GM21619 (cell line): ENCODE results near the gene CCDC116.
"Not testable (repeated sequence)": the region's sequence is repeated elsewhere in the genome, so short reads cannot be mapped to it uniquely, and the experiment has no call there.

ENCODE experiments used
- ATAC-seq: cut with Tn5 transposase; IDR thresholded peaks from one replicate; pipeline ENCODE4 v1.9.1; 2021; ENCODE audit not compliant: unreplicated experiment

CCDC116 gene

DNA sequence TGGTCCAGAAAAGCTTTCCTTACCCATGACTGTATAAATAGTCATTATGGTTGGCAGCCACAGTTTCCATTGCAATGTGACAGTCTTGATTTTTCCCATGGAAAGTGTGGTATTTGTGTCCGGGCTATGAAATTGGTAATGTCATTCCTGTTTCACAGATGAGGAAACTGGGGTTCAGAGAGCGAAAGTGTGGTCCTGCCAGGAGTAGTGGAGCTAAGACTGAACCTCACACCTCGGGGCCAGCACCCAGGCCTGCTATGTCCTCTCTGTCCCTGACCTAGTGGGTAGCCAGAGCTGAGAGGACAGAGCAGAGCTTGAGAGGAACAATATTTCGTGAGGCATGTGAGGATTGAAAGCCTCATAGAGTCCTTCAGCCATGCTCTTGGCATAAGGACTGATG is 1.5 kb upstream of the CCDC116 start:
- no peak for ATAC-seq

DNA sequence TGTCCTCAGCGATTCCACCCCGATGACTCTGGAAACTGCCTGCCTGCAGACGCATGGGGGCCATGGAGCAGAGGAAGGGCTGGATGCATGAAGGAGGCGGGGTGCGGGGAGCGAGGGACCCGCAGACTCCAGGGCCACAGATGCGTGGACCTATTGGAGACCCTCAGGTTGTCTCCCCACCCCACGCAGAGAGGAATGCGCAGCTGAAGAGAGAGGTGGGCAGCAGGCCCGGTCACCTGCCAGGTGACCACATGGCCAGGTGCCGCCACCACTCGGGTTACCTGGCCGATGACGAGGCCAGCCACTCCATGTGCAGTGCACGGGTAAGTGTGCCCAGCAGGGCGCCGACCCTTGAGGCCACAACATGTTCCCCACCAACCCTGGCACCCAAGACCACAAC is 371 bp downstream of the CCDC116 start:
- no peak for ATAC-seq

DNA sequence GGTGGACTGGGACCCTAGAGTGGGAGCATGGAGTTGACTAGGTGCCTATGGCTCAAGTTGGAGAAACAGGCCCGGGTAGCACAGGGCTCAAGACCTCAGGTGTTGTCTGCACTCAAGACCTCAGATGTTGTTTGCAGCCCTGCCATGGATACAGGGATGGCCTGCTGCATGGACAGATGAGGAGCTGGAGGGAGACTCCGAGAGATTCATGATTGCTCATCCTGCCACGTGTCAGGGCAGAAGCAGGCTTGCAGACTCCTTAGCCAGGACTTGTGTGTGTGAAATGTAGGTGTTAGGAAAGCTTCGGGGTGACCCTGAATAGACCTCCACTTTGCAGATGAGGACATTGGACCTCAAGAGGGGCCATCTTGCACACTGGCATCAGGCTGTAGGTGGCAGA is 921 bp downstream of the CCDC116 start:
- no peak for ATAC-seq

GRCh38 chr22:21634081-21634480 is 1.5 kb downstream of the CCDC116 start:
- ATAC-seq: no peak

DNA sequence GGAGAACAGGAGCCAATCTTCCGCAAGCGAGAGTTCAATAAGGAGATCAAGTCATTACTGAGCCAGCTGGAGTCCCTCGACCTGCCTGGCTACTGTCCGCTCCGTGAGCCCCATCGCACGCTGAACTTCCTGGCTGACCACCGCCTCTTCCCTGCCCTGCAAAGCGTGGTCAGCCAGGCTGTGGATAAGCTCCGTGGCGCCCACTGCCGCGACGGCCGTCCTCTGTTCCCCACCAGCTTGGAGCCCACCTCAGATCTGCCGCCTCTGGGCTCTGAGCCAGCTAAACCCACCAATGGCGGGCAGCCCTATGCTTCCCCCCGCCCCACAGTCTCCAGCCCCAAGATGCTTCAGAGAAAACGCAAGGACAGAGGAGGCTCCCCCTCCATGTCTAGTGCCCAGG is 2.3 kb downstream of the CCDC116 start:
- ATAC-seq: no peak

- no peak for ATAC-seq
These were observed 3.4 kb downstream of the CCDC116 start for GRCh38 chr22:21635771-21636510.

DNA sequence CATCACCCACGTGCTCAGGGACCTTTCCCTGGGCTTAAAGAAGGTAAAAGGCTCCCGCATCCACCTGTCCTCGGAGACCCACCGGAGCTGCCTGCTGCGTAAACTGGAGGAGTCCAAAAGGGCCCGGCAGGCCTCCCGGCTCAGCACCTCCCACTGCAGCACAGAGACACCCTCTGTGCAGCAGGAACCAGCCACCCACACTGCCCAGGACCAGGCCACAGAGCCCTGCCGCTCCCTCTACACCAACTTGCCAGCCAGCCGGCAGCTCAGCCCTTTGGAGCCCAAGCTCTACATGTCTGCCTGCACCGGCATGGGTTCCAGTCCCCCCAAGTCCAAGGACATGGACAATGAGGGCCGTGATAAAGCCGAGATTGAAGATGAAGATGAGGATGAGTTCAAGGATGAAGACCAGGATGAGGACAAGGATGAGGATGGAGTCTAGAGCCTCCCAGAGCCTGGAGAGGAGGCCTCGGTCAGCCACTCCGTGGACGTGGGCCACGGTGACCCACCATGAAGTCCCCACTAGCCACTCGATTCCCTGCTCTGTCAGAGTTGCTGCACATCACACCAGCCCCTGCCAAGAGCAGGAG is 4.2 kb downstream of the CCDC116 start:
- no peak for ATAC-seq

DNA sequence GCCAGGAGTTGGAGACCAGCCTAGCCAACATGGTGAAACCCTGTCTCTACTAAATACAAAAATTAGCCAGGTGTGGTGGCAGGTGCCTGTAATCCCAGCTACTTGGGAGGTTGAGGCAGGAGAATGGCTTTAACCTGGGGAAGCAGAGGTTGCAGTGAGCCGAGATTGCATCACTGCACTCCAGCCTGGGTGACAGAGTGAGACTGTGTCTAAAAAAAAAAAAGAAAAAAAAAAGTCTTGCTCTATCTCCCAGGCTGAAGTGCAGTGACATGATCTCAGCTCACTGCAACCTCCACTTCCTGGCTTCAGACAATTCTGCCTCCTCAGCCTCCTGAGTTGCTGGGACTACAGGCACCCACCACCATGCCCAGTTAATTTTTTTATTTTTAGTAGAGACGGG is 4.9 kb downstream of the CCDC116 start:
- ATAC-seq: not testable (repeated sequence)

GRCh38 chr22:21639359-21639758 is 6.8 kb downstream of the CCDC116 start:
- ATAC-seq: no peak

DNA sequence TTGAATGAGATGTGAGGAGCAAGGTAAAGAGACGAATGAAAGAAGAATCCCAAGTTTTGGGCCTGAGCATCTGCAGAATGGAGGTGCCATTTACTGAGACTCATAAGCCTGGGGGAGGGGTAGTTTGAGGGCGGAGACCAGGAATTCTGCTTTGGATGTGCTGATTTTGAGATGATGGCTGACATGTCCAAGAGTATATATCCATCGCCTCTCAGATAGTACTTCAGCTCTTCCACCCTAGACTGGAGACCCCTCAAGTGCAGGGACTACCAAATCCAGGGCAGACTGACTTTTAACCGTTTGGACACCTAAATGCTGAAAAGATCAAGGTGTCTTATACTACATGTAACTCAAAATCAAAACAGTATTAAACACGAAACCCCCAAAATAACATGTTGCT is 8.2 kb downstream of the CCDC116 start:
- ATAC-seq: no peak

DNA sequence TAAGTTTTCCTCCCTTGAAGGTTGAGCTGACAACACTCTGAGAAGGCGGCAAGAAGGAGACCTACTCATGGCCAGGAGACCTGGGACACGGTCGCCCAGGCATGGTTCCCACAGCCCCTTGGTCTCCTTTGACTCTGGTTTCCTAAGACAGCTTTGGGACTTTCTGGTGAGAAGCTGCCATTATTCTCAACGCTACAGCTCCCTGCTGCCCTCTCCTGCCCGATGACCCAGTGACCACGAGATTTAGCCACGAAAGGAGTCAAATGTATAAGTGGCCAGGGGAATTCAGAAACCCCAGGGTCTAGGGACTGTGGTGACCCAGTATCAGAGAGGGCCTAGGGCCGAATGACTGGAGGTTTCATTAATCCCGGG is 8.8 kb downstream of the CCDC116 start:
- peak; percentile 9 for ATAC-seq

- peak; percentile 90 for ATAC-seq
These were observed 9.4 kb downstream of the CCDC116 start, which contains the start of gene SDF2L1 for GRCh38 chr22:21641789-21642583. TSS of gene SDF2L1 (plus strand) at chr22:21642302. CDS start at chr22:21642337, 35 bp downstream.

DNA sequence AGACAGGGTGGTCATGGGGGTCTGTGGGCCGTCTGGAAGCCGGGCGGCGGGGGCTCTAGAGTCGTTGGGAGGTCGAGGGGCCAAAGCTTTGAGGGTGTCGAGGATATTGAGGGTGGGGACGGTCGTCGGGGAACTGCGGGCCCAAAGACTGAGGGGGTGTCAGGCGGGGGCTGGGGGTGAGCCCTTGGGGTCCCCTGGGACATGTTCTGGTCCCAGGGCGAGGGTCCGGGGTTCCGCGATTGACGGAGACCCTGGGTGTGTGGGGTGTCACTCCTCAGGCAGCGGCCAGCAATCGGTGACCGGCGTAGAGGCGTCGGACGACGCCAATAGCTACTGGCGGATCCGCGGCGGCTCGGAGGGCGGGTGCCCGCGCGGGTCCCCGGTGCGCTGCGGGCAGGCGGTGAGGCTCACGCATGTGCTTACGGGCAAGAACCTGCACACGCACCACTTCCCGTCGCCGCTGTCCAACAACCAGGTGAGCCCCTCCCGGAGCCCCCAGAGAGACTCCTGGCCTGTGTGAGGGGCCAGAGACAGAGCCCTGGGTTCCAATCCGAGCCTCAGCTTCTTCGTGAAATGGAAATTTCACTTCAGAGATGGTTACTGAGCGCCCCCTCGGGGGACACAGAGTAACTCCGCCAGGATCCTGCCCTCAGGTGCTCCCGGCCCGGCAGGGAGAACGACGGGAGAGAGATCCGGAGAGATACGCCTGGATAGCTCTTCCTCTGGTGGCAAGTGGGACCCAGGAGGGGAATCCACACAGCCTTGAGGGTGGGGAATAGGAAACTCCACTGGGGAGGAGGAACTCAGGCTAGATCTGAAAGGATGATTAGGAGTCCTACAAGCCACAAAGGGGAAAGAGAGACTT is 10.3 kb downstream of the CCDC116 start:
- ATAC-seq: no peak

- ATAC-seq: no peak
These were observed 11.2 kb downstream of the CCDC116 start for GRCh38 chr22:21643533-21644357.

- not testable (repeated sequence) for ATAC-seq
These were observed 13.0 kb downstream of the CCDC116 start for GRCh38 chr22:21645513-21645912.

GRCh38 chr22:21646608-21647590 is 14.3 kb downstream of the CCDC116 start:
- no peak for ATAC-seq

GRCh38 chr22:21650280-21650679 is 17.7 kb downstream of the CCDC116 start:
- no peak for ATAC-seq

DNA sequence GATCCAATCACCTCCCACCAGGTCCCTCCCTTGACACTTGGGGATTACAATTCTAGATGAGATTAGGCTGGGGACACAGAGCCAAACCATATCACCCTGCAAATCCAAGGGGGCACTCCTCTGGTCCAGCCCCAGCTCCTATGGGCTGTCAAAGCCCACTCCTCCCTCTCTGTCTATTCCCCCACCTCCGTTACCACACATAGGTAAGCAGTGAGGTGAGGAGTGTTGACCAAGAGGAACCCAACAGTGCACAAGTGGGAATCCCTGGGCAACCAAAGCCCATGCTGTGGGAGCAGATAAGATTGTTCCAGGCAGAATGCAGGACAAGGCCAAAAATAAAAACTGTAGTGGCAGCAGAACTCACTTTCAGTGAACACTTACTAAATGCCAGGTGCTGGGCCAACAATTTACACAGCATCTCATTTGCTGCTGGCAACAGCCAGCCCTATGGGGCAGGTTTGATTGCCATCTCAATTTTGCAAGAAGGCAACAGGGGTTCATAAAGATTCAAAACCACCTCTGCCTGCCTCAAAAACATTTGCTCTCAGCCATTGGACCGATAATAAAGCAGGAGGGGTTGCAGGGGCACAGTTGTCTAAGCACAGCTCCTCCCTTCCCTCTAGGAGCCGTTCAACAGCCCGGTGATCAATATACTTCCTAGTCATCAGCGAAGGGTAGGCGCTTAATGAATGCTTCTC is 18.4 kb downstream of the CCDC116 start:
- no peak for ATAC-seq
